Kidney glomerular epithelial cell (primary cell): ENCODE results near the gene ADAT3.
"Not testable (repeated sequence)": the region's sequence is repeated elsewhere in the genome, so short reads cannot be mapped to it uniquely, and the experiment has no call there.

ENCODE experiments used
- DNase-seq: peaks from one replicate; lab custom pipeline; 2025; lab: John Stamatoyannopoulos, UW

Gene ADAT3

DNA sequence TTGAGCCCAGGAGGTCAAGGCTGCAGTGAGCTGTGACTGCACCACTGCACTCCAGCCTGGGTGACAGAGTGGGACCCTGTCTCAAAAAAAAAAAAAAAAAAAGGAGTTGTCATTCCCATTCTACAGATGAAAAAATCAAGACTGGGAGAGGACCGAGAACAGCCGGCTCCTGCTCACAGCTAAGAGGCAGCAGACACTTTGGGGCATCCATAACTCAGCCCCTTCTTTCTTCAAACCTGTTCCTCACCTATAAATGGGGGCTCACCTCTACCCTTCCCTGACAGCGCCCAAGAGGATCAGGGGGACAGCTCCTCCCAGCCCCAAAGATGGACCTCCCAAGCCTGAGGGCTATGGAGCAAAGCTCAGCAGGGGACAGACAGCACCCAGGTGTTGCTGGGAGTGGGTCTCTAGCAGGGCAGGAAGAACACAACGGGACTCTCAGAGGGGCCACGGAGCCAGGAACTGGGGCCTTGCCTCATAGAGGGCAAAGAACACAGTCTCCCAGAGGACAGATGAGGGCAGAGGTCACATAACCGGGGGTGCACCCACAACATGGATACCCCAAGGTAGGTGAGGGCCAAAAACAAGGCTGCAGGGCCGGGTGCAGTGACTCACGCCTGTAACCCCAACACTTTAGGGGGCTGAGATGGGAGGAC, 38.4 kb upstream of the ADAT3 start:
- DNase-seq = no peak

- DNase-seq = no peak
Measured at GRCh38 chr19:1867349-1867724, 37.9 kb upstream of the ADAT3 start.

- DNase-seq = no peak
Measured at GRCh38 chr19:1868971-1869370, 36.2 kb upstream of the ADAT3 start.

- DNase-seq = no peak
Measured at GRCh38 chr19:1871140-1871597, 34.0 kb upstream of the ADAT3 start.

DNA sequence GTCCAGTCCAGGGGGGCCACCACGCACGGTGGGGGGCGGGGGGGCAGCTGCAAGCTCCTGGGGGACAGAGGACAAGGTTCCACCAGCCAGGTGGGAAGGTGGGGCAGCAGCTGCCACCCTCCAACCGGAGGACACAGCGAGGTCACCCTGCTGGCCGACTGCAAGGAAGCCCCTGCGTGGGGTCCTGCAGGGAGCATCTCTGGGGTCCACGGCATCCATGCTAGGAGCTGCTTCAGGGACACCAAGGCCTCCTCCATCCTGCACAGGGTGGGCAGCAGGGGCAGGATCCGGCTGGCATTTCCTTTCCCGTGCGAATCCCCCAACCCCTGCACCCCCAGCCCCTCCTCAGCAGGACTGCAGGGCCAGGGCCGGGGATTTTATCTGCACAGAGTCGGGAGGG, 33.6 kb upstream of the ADAT3 start:
- DNase-seq = no peak

- DNase-seq = no peak
Measured at GRCh38 chr19:1872807-1873523, 32.2 kb upstream of the ADAT3 start.

DNA sequence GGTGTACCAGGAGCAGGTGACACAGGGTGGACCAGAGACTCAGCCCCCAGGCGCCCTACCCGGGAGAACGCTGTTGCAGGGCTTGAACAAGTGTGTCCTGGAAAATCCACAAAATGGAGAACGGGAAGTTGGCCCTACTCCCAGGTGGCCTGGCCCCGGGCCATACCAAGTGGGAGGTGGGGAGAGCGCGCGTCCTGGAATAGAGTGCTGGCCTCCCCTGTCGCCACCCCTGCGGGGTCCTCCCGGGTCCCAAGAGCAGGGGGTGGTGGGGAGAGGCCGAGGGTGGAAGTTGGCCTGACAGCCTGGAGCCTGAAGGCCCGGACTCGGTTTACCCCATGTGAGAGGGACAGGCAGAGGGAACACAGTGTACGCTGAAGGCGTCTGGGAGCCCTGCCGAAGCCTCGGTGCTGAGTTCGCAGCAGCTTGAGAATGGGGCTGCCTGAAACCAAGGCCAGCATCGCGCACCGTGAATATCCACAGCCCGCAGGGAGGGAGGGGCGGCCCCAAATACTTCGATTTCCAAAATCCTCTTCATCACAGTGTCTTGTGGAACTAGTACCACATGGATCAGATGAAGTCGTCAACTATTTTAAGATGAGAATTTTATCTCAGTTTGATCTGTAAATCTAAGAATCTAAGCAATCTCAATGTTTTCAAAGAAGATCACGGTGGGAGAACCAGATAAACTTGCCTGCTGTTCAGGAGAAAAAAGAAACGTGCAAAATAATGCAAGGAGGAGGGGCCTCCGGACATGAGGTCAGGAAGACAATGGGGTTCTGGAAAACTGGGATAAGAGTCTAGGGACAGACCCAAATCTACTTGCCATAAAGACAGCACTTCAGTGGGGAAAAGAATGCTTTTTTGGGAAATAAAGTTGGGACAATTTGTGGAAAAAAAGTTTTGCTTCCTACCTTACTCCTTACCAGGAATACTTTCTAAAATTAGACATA, 31.4 kb upstream of the ADAT3 start:
- DNase-seq = no peak

- peak; percentile 17 for DNase-seq
Measured at GRCh38 chr19:1874554-1875185, 30.5 kb upstream of the ADAT3 start.

- DNase-seq = not testable (repeated sequence)
Measured at GRCh38 chr19:1875265-1875645, 29.9 kb upstream of the ADAT3 start.

DNA sequence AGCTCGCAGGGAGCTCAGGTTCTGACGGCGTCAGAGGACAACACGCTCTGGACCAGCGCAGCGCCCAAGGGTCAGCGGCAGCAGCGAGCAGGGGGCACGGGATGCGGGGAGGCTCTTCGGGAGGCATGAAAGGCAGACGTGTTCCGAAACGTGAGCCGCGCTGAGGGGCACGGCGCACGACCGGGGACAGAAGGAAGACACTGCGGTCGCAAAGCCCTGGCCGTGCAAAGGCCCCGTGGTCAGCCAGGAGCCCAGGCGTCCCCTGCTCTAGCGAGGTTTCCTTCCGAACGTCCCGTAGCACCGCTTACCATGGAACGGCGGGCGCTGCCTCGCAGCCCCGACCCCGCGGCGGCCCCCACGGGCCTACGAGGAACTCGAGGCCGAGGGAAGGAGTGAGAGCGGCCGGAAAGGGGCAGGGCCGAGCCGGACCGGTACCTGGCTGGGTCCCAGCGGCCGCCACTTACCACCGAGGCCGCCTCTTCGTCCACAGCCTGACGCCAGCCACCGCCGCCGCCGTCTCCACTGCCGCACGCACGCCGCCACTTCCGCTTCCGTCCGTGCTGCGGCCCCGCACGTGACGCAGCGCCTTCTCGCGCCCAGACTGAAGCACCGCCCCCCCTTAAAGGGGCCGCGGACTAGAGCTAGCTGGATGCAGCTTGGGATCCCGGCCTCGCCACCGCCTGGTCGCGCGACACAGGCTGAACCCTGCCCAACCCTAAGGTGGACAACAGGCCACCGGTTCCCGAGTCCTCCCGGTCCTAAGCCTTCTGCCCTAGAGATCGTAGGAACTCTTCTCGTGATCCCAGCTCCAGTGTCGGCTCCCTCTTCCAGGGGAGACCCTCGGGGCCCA, 29.3 kb upstream of the ADAT3 start:
- peak; percentile 75 for DNase-seq

DNA sequence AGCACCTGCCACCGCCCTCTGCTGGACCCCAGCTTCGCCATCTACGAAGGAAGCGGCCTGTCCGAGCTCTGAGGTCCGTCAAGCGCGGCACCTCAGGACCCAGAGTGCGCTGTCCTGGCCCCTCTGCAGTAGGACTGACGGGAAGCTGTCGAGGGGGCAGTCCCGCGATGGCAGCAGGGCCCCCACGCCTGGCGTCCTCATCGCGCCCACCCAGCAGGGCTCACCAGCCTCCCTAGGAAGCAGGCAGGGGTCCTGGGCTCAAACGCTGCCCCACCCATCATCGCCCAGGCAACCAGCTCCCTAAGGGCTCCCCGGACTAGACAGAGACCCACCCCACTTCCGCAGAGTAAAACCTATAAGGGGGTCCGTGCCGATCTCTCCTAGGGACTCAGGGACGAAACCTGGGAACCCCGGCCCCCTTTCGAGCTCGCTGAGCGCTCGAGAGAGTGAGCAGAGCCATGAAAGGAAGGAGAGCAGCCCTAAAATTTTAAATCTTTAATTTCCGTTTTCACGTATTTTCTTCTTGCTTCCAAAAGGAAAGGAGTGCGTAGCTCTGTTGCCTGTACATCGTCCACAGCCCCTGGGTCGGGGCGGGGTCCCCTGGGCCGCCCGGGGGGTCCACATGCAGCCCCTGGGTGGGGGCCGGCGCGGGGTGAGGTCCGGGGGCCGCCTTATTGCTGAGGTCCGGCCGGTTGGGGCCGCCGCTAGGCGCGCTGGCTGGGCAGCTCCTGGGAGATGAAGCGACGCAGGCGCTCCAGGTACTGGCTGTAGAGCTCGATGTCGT, 28.5 kb upstream of the ADAT3 start:
- not testable (repeated sequence) for DNase-seq

- DNase-seq = not testable (repeated sequence)
Measured at GRCh38 chr19:1877280-1877660, 27.9 kb upstream of the ADAT3 start.

GRCh38 chr19:1878583-1878982, 26.6 kb upstream of the ADAT3 start:
- DNase-seq = not testable (repeated sequence)

- DNase-seq = not testable (repeated sequence)
Measured at GRCh38 chr19:1879982-1880381, 25.2 kb upstream of the ADAT3 start.

DNA sequence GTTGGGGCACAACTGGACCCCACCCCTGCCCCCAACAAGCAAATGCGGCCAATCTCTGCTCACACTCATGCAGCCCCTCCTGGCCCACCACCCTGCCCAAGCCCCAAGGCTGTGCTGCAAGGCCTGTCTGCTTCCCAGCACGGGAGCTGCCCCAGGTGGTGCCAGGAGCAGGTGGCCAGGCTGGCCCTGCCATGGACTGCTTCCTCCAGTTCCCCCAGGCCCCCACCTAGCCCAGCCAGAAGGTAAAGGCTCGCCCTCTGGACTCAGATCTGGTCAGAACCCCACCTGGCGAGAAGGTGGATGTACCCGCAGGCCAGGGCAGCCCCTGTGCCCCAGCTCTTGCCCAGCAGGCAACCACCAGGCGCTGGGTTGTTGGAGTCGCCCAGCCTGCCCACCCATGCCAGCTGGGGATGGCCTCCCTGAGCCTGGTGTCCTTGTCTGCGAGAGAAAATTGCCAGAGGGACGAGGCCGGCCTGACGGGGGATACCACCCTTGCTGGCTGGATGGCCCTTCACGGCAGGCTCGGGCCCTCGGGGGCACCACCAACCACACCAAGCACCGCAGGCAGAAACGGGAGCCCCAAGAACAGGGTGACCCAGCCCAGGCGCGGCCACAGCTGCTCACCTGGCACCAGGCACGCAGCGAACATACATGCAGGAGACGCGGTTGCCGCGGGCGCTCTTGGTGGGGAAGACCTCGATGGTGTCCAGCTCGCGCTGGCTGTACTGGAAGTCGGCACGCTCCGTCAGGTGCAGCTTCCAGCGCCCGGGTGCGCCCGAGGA, 24.4 kb upstream of the ADAT3 start:
- DNase-seq = no peak

- DNase-seq = not testable (repeated sequence)
Measured at GRCh38 chr19:1881393-1882088, 23.7 kb upstream of the ADAT3 start.

DNA sequence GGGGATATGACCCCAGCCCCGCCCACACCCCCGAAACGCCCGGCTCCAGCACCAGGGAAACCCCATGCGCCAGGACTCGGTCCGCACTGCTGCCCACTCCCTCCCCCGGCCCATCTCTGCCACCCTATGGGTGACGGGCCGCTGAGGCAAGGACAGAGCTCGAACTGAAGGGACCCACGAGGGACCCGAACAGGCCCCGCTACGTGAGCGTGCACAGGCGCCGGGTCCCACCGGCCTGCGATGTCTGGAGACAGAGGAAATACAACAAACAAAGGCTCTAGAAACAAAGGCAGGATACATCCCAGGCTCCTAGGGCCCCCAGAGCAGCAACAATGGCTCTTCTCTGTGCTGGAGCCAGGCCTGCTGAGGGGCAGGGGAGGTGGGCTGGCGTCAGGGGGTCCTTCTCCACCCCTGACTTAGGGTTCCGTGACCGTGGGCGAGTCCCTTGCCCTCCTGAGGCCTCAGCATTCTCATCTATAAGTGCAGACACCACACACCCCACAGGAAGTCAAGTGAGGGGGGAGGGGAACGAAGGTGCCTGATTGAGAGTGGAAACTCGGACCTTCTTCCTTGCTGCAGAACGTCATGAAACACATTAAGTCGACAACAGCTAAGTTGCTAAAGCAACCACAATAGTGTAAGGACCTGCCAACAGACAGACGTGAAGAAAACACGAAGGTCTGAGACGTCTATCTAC, 23.0 kb upstream of the ADAT3 start:
- DNase-seq = no peak
